Measurements from ENCODE around the gene TLR8.

- TF ChIP-seq, protein P1, sequence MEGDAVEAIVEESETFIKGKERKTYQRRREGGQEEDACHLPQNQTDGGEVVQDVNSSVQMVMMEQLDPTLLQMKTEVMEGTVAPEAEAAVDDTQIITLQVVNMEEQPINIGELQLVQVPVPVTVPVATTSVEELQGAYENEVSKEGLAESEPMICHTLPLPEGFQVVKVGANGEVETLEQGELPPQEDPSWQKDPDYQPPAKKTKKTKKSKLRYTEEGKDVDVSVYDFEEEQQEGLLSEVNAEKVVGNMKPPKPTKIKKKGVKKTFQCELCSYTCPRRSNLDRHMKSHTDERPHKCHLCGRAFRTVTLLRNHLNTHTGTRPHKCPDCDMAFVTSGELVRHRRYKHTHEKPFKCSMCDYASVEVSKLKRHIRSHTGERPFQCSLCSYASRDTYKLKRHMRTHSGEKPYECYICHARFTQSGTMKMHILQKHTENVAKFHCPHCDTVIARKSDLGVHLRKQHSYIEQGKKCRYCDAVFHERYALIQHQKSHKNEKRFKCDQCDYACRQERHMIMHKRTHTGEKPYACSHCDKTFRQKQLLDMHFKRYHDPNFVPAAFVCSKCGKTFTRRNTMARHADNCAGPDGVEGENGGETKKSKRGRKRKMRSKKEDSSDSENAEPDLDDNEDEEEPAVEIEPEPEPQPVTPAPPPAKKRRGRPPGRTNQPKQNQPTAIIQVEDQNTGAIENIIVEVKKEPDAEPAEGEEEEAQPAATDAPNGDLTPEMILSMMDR (IDR thresholded peaks at IDR 0.05): no peak
- TF ChIP-seq, protein P2, sequence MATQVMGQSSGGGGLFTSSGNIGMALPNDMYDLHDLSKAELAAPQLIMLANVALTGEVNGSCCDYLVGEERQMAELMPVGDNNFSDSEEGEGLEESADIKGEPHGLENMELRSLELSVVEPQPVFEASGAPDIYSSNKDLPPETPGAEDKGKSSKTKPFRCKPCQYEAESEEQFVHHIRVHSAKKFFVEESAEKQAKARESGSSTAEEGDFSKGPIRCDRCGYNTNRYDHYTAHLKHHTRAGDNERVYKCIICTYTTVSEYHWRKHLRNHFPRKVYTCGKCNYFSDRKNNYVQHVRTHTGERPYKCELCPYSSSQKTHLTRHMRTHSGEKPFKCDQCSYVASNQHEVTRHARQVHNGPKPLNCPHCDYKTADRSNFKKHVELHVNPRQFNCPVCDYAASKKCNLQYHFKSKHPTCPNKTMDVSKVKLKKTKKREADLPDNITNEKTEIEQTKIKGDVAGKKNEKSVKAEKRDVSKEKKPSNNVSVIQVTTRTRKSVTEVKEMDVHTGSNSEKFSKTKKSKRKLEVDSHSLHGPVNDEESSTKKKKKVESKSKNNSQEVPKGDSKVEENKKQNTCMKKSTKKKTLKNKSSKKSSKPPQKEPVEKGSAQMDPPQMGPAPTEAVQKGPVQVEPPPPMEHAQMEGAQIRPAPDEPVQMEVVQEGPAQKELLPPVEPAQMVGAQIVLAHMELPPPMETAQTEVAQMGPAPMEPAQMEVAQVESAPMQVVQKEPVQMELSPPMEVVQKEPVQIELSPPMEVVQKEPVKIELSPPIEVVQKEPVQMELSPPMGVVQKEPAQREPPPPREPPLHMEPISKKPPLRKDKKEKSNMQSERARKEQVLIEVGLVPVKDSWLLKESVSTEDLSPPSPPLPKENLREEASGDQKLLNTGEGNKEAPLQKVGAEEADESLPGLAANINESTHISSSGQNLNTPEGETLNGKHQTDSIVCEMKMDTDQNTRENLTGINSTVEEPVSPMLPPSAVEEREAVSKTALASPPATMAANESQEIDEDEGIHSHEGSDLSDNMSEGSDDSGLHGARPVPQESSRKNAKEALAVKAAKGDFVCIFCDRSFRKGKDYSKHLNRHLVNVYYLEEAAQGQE (IDR thresholded peaks at IDR 0.05; ENCODE audit: low read depth, low read length): no peak
- TF ChIP-seq POLR2AphosphoS5 (IDR thresholded peaks at IDR 0.05; ENCODE audit: low read depth, low read length) (no peak), JUND (IDR thresholded peaks at IDR 0.05) (no peak), GABPA (IDR thresholded peaks at IDR 0.05; ENCODE audit: low read depth) (no peak), YY1 (IDR thresholded peaks at IDR 0.05; ENCODE audit: low read depth) (no peak), MXI1 (IDR thresholded peaks at IDR 0.05; ENCODE audit: low read depth, low read length) (no peak)
Measured at GRCh38 chrX:12892716-12893115, 13.7 kb upstream of the TLR8 start.

Data from SK-N-SH (cell line).